Caco-2 (cell line): Measurements from ENCODE around the gene FRMD4A. TPM values are rescaled to one million over a fixed set of nuclear protein-coding genes. Genes with fewer than 3 reads are reported as not detected.

Experiments used
- BruUV-seq: library from RNA; stranded (reverse); fragments of 400-500 nt; replicated peaks from 2 replicates; lab custom pipeline; 2021; lab: Mats Ljungman, UMichigan
- CTCF ChIA-PET: fragments of 300-600 bp; sonication (Branson Sonifier 250); formaldehyde crosslinking; loops from one replicate; lab custom pipeline; 2022; ENCODE audit warnings: antibody characterized with exemption; lab: Charles Lee
- POLR2A ChIA-PET: fragments of 300-600 bp; sonication (Branson Sonifier 250); formaldehyde crosslinking; loops from one replicate; lab custom pipeline; 2022; ENCODE audit warnings: antibody characterized with exemption; lab: Charles Lee
- DNase-seq, 2 experiments: peaks; one replicate each; pipeline versions ENCODE4 v3.0.0 to v3.0.0-alpha.2; 2020 to 2022
- H3K27me3 ChIP-seq: replicated peaks from 2 replicates; pipeline ENCODE4 v1.6.0; 2011; ENCODE audit warnings: low read length; ENCODE audit not compliant: control insufficient read depth, insufficient read depth
- H3K36me3 ChIP-seq: 2 replicates; pipeline ENCODE4 v1.5.1; 2011; ENCODE audit warnings: low read length; ENCODE audit not compliant: control insufficient read depth, insufficient read depth
- H3K4me1 ChIP-seq: fragments of 250-450 bp; sonication (Bioruptor Pico); 2 replicates; pipeline ENCODE4 v1.5.1; 2020; ENCODE audit warnings: mild to moderate bottlenecking
- H3K4me3 ChIP-seq: 2 replicates; pipeline ENCODE4 v1.5.1; 2011; ENCODE audit warnings: low read depth, mild to moderate bottlenecking, control low read depth, low read length
- H3K9me3 ChIP-seq: fragments of 250-450 bp; sonication (Bioruptor Pico); 2 replicates; pipeline ENCODE4 v1.5.1; 2020; ENCODE audit warnings: mild to moderate bottlenecking, moderate library complexity
- H3K27ac Mint-ChIP-seq: one replicate; pipeline ENCODE4 v1.8.0; 2022; ENCODE audit warnings: mixed read lengths; ENCODE audit not compliant: unreplicated experiment
- H3K27me3 Mint-ChIP-seq: one replicate; pipeline ENCODE4 v1.8.0; 2022; ENCODE audit warnings: mixed read lengths; ENCODE audit not compliant: insufficient read depth, unreplicated experiment
- H3K36me3 Mint-ChIP-seq: one replicate; pipeline ENCODE4 v1.8.0; 2022; ENCODE audit warnings: mild to moderate bottlenecking, mixed read lengths; ENCODE audit not compliant: insufficient read depth, unreplicated experiment
- H3K4me1 Mint-ChIP-seq: one replicate; pipeline ENCODE4 v1.8.0; 2022; ENCODE audit warnings: low read depth, mixed read lengths; ENCODE audit not compliant: unreplicated experiment
- H3K4me3 Mint-ChIP-seq: one replicate; pipeline ENCODE4 v1.8.0; 2022; ENCODE audit warnings: mild to moderate bottlenecking, moderate library complexity, mixed read lengths; ENCODE audit not compliant: unreplicated experiment
- H3K9me3 Mint-ChIP-seq: one replicate; pipeline ENCODE4 v1.8.0; 2022; ENCODE audit warnings: mixed read lengths; ENCODE audit not compliant: unreplicated experiment
- intact Hi-C: fragments of 100-400 bp; cut with micrococcal nuclease; formaldehyde crosslinking; loops from one replicate; pipeline ENCODE4 v1.10.0; 2022; ENCODE audit not compliant: unreplicated experiment
- total RNA-seq: library from RNA; stranded (reverse); gene quantifications from 2 replicates; pipeline ENCODE4 v1.2.3, GENCODE V29; 2022
- TF ChIP-seq, protein P1 (sequence below), 2 experiments: fragments of 200-600 bp in 1 of 2; IDR thresholded peaks; 1 replicate in 1 of 2; 2 replicates in 1 of 2; pipeline versions ENCODE4 v1.5.1 to v1.8.0; 2011 to 2022; ENCODE audit warnings: antibody characterized with exemption in 1 of 2, control low read depth in 1 of 2, inconsistent platforms in 1 of 2, low read depth in 1 of 2, low read length in 1 of 2, mild to moderate bottlenecking in 1 of 2, moderate library complexity in 1 of 2; ENCODE audit not compliant: insufficient read depth in 1 of 2, severe bottlenecking in 1 of 2, unreplicated experiment in 1 of 2

FRMD4A gene
- total RNA-seq, 1 experiment from 2014 or later, result 52.1 TPM

DNA sequence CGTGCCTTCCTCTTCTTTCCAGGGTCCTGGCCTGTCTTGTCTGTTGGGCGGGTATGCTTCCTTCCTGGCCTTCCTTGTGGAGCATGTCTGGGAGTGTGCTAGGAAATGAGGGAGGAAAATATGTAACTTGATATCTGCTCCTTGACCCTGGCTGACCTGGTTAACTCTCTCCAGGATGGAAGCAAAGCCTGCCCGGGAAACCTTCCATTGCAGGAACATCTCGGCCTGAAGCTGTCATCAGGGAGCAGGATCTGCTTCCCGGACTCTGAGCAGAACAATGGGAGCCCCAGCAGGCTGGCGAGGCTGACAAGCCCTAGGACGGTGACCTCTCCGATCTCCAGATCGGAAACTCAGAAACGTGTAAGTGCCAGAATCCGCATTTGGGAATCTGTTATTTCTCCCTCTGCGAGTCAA, 340.3 kb downstream of the FRMD4A start:
- TF ChIP-seq, protein P1, sequence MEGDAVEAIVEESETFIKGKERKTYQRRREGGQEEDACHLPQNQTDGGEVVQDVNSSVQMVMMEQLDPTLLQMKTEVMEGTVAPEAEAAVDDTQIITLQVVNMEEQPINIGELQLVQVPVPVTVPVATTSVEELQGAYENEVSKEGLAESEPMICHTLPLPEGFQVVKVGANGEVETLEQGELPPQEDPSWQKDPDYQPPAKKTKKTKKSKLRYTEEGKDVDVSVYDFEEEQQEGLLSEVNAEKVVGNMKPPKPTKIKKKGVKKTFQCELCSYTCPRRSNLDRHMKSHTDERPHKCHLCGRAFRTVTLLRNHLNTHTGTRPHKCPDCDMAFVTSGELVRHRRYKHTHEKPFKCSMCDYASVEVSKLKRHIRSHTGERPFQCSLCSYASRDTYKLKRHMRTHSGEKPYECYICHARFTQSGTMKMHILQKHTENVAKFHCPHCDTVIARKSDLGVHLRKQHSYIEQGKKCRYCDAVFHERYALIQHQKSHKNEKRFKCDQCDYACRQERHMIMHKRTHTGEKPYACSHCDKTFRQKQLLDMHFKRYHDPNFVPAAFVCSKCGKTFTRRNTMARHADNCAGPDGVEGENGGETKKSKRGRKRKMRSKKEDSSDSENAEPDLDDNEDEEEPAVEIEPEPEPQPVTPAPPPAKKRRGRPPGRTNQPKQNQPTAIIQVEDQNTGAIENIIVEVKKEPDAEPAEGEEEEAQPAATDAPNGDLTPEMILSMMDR (IDR thresholded peaks at IDR 0.05; ENCODE audit: insufficient read depth in 1 of 2, low read depth in 1 of 2, low read length in 1 of 2, severe bottlenecking in 1 of 2, unreplicated experiment in 1 of 2), result no peak
- Mint-ChIP-seq H3K9me3 (no peaks in the 10 kb centered on the region), H3K4me1 (no peaks in the 10 kb centered on the region), H3K27ac (no peak overlapping the region), H3K4me3 (no peak overlapping the region), H3K27me3 (no peaks in the 10 kb centered on the region), H3K36me3 (no peaks in the 10 kb centered on the region)
- Histone ChIP-seq H3K4me1 (no peaks in the 10 kb centered on the region; the same call in 1 of the 2 replicates), H3K9me3 (no peaks in the 10 kb centered on the region), H3K4me3 (no peak overlapping the region), H3K36me3 (no peaks in the 10 kb centered on the region), H3K27me3 (no peaks in the 10 kb centered on the region)
- POLR2A ChIA-PET, result no interaction called here
- CTCF ChIA-PET, result no interaction called here
- BruUV-seq, result no TSS peak
- DNase-seq, result no peak
- intact Hi-C loops, result no loop called here

DNA sequence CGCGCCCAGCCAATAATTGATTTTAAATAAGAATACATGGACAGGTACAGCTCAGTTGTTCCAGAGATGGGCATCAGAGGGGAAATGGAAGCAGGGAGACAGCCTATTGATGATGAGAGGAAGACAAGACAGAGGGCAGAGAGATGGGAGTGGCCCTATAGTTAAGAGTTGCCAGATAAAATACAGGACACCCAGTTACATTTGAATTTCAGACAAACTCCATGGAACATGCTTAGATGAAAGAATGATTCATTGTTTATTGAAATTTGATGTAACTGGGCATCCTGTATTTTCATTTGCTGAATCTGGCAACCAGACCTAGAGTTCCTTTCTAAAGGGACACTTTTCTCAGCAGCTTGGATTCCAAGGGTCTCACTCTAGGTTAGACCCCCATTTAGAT, 341.1 kb downstream of the FRMD4A start:
- POLR2A ChIA-PET, result no interaction called here
- no peaks in the 10 kb centered on the region for H3K36me3 Mint-ChIP-seq

DNA sequence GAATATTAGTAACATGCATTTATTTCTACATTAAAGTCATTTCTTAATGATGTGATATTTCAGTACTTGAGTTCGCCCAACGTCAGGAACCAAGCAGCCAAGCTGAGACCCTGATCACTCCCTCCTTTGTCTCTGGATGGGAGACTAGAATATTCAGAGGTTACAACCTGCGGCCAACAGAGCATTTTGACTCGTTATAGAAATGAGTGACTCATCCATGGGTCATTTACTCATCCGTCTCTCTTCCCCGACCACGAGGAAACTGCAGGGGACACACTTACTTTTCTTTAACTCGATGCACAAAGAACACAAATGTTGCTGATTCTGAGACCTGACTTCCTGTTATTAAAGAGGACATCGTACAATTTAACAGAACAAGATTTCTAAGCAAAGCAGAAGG, 343.3 kb downstream of the FRMD4A start:
- H3K4me3 Mint-ChIP-seq, result no peak overlapping the region
- ChIA-PET CTCF (no interaction called here), POLR2A (no interaction called here)
- H3K9me3 Mint-ChIP-seq, result no peaks in the 10 kb centered on the region
- no peaks in the 10 kb centered on the region for H3K36me3 ChIP-seq
- no TSS peak for BruUV-seq
- intact Hi-C loops, result no loop called here
- TF ChIP-seq, protein P1 (IDR thresholded peaks at IDR 0.05; ENCODE audit: insufficient read depth in 1 of 2, low read depth in 1 of 2, low read length in 1 of 2, severe bottlenecking in 1 of 2, unreplicated experiment in 1 of 2), result no peak
- no peak overlapping the region for H3K27ac Mint-ChIP-seq
- H3K9me3 ChIP-seq, result no peaks in the 10 kb centered on the region
- H3K27me3 ChIP-seq, result no peaks in the 10 kb centered on the region
- no peaks in the 10 kb centered on the region for H3K27me3 Mint-ChIP-seq
- no peak overlapping the region for H3K4me3 ChIP-seq
- no peaks in the 10 kb centered on the region for H3K36me3 Mint-ChIP-seq
- no peak for DNase-seq
- H3K4me1 ChIP-seq, result peaks cover 7% of the 10 kb centered on the region
- no peaks in the 10 kb centered on the region for H3K4me1 Mint-ChIP-seq

More for the DNA sequence above, 341.1 kb downstream of the FRMD4A start:
- H3K9me3 Mint-ChIP-seq, result no peaks in the 10 kb centered on the region
- no peaks in the 10 kb centered on the region for H3K36me3 ChIP-seq
- no peak for DNase-seq
- intact Hi-C loops, result no loop called here
- no peaks in the 10 kb centered on the region for H3K27me3 ChIP-seq
- H3K4me1 Mint-ChIP-seq, result no peaks in the 10 kb centered on the region
- H3K9me3 ChIP-seq, result no peaks in the 10 kb centered on the region
- CTCF ChIA-PET, result no interaction called here
- no peak overlapping the region for H3K4me3 ChIP-seq
- H3K27me3 Mint-ChIP-seq, result no peaks in the 10 kb centered on the region
- no peak overlapping the region for H3K4me3 Mint-ChIP-seq
- no TSS peak for BruUV-seq
- H3K4me1 ChIP-seq, result peaks cover 7% of the 10 kb centered on the region
- H3K27ac Mint-ChIP-seq, result no peak overlapping the region
- TF ChIP-seq, protein P1 (IDR thresholded peaks at IDR 0.05; ENCODE audit: insufficient read depth in 1 of 2, low read depth in 1 of 2, low read length in 1 of 2, severe bottlenecking in 1 of 2, unreplicated experiment in 1 of 2), result no peak
